GM10248 (cell line): ENCODE measurements around the gene TLE2.

Experiments used
- CTCF ChIA-PET: fragments of 300-600 bp; sonication (Branson Sonifier 250); formaldehyde crosslinking; extraction: SDS; loops from one replicate; lab custom pipeline; 2021; ENCODE audit warnings: antibody characterized with exemption; lab: Yijun Ruan, JAX
- POLR2A ChIA-PET: fragments of 350-650 bp; sonication (Branson Sonifier 250); formaldehyde crosslinking; extraction: SDS; loops from one replicate; lab custom pipeline; 2020; ENCODE audit warnings: antibody characterized with exemption; lab: Yijun Ruan, JAX
- DNase-seq: peaks from one replicate; pipeline ENCODE4 v3.0.0; 2012; ENCODE audit errors: extremely low spot score
- CTCF ChIP-seq: IDR thresholded peaks from 2 replicates; pipeline ENCODE4 v1.5.1; 2012; ENCODE audit warnings: mild to moderate bottlenecking, low read depth; ENCODE audit errors: extremely low read depth, missing control alignments, control extremely low read depth

TLE2 gene

GRCh38 chr19:2974342-2975041, 54.6 kb downstream of the TLE2 start:
- POLR2A ChIA-PET = interaction anchor here (0.5 kb wide), 1 partner anchor 30 kb away, joined by 5 read pairs; no protein-coding TSS in a partner anchor
- DNase-seq = no peak

GRCh38 chr19:2973229-2973628, 55.9 kb downstream of the TLE2 start:
- ChIA-PET CTCF (interaction anchor here (2.9 kb wide), 1 partner anchor 131 kb away, joined by 11 read pairs; no protein-coding TSS in a partner anchor), POLR2A (no interaction called here)
- no peak for TF ChIP-seq CTCF
- no peak for DNase-seq

More at GRCh38 chr19:2974342-2975041, 54.6 kb downstream of the TLE2 start:
- CTCF ChIA-PET = interaction anchor here (2.6 to 4.5 kb wide), 3 partner anchors 12 to 130 kb away, joined by 11 to 27 read pairs (median 13); no protein-coding TSS in a partner anchor
- no peak for TF ChIP-seq CTCF

- ChIA-PET POLR2A (no interaction called here), CTCF (interaction anchor here (0.9 to 4.6 kb wide), 4 partner anchors 19 to 174 kb away, joined by 3 to 18 read pairs (median 12); no protein-coding TSS in a partner anchor)
- DNase-seq = no peak
- TF ChIP-seq CTCF = no peak
These were observed 58.8 kb downstream of the TLE2 start for GRCh38 chr19:2970201-2970835.

GRCh38 chr19:2969104-2969504, 60.0 kb downstream of the TLE2 start:
- DNase-seq = no peak
- CTCF ChIA-PET = interaction anchor here (3.9 to 4.6 kb wide), 2 partner anchors 18 to 135 kb away, joined by 18 read pairs; no protein-coding TSS in a partner anchor
- POLR2A ChIA-PET = no interaction called here
- TF ChIP-seq CTCF = no peak

- ChIA-PET CTCF (interaction anchor here (3.9 to 4.6 kb wide), 2 partner anchors 17 to 136 kb away, joined by 18 read pairs; no protein-coding TSS in a partner anchor), POLR2A (no interaction called here)
- no peak for DNase-seq
These were observed 61.1 kb downstream of the TLE2 start for GRCh38 chr19:2967972-2968371.

More at GRCh38 chr19:2967972-2968371, 61.1 kb downstream of the TLE2 start:
- no peak for TF ChIP-seq CTCF
